ENCODE results near the gene CCDC47. TPM values are rescaled to one million over a fixed set of nuclear protein-coding genes. Genes with fewer than 3 reads are reported as not detected.

CCDC47 gene
- total and polyA plus RNA-seq, 2 of the 13 experiments (the other 11 are each of a cell fraction or from before 2014, with no cell fraction given), result 59.3 to 99.5 TPM

- Histone ChIP-seq H3K9me3 (ENCODE audit: low read length) (no peaks in the 10 kb centered on the region), H3K36me3 (replicated peaks in 1 of 2; ENCODE audit: control insufficient read depth in 1 of 2, insufficient read depth in 2 of 2, low read length in 2 of 2) (peaks cover 47 to 99% of the 10 kb centered on the region in 2 experiments), H3K79me2 (ENCODE audit: insufficient read depth, low read length) (no peaks in the 10 kb centered on the region), H4K20me1 (ENCODE audit: insufficient read depth, low read length) (no peaks in the 10 kb centered on the region; the same call in 1 of the 2 replicates), H2AFZ (ENCODE audit: low read length) (no peak overlapping the region), H3K4me2 (ENCODE audit: low read depth, low read length) (no peak overlapping the region), H3K27ac (ENCODE audit: extremely low read length, insufficient read depth, low read length) (no peak overlapping the region), H3K9ac (ENCODE audit: insufficient read depth, low read depth, low read length) (no peak overlapping the region), H3K4me3 (replicated peaks in 1 of 3; ENCODE audit: insufficient read depth in 1 of 3, low read depth in 2 of 3, low read length in 3 of 3) (no peak overlapping the region), H3K27me3 (ENCODE audit: control insufficient read depth in 1 of 2, insufficient read depth in 2 of 2, low read length in 2 of 2) (no peaks in the 10 kb centered on the region), H3K4me1 (ENCODE audit: insufficient read depth, low read length) (no peaks in the 10 kb centered on the region)
- CTCF ChIA-PET (ENCODE audit: low intra/inter-chr PET ratio, low total read pairs), result no interaction called here
- no peak for FAIRE-seq
- TF ChIP-seq ZBTB20 (CRISPR knock-in tag; IDR thresholded peaks at IDR 0.05; ENCODE audit: borderline replicate concordance, low read depth) (no peak), AFF4 (CRISPR knock-in tag; IDR thresholded peaks at IDR 0.05) (no peak), ZNF446 (CRISPR knock-in tag; IDR thresholded peaks at IDR 0.05) (no peak), ZKSCAN8 (CRISPR knock-in tag; IDR thresholded peaks at IDR 0.05; ENCODE audit: borderline replicate concordance) (no peak), ZNF468 (CRISPR knock-in tag; IDR thresholded peaks at IDR 0.05) (no peak), CERS6 (CRISPR knock-in tag; IDR thresholded peaks at IDR 0.05) (no peak), MXI1 (IDR thresholded peaks at IDR 0.05; ENCODE audit: borderline replicate concordance, low read depth, low read length) (no peak), PATZ1 (CRISPR knock-in tag; IDR thresholded peaks at IDR 0.05) (no peak), GLI4 (CRISPR knock-in tag; IDR thresholded peaks at IDR 0.05; ENCODE audit: borderline replicate concordance) (no peak)
- in situ Hi-C loops (cut with HindIII; ENCODE audit: extremely low pct_ligation_motif_present, low pct_unique_long_range_greater_than_20kb) (no loop called here), intact Hi-C loops (cut with micrococcal nuclease; ENCODE audit: unreplicated experiment) (no loop called here)
- BruUV-seq (replicated peaks), result no TSS peak
- no peak for ATAC-seq
- WGBS (ENCODE audit: low lambda C conversion rate), result 96% methylated on average over 1 of the region's 1 CpG
- POLR2A ChIA-PET, result interaction anchor here (1.8 kb wide), 1 partner anchor 27 kb away, joined by 4 read pairs; the partner anchor contains the start of genes CCDC47 and DDX42
- no peak for DNase-seq (ENCODE audit: low spot score)
Measured at GRCh38 chr17:63800783-63801182, 27.4 kb upstream of the CCDC47 start.
